Measurements from ENCODE around the gene TMED10. TPM values are rescaled to one million over a fixed set of nuclear protein-coding genes. Genes with fewer than 3 reads are reported as not detected.
"Not testable (repeated sequence)": the region's sequence is repeated elsewhere in the genome, so short reads cannot be mapped to it uniquely, and the experiment has no call there.

The TMED10 gene
- total RNA-seq, 1 experiment from 2014 or later: 159 TPM

- no peak for DNase-seq (ENCODE audit: low spot score)
Measured at GRCh38 chr14:75191100-75191499, 14.7 kb upstream of the TMED10 start.

GRCh38 chr14:75190023-75190422 lies 13.6 kb upstream of the TMED10 start:
- DNase-seq (ENCODE audit: low spot score): no peak

GRCh38 chr14:75188520-75189268 lies 12.3 kb upstream of the TMED10 start:
- no peak for DNase-seq (ENCODE audit: low spot score)

DNA sequence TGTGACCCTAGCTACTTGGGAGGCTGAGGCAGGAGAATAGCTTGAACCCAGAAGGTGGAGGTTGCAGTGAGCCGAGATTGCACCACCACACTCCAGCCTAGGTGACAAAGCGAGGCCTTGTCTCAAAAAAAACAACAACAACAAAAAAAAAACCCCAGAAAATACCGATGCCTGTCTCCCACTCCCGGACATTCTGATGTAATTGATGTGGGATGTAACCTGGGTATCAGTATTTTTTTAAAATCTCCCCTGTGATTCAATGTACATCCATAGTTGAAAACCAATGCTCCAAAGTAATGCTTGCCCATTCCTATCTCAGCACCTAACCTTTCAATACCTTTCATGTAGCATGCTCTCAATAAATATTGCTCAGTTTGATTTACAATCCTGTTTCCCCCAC lies 11.7 kb upstream of the TMED10 start:
- DNase-seq (ENCODE audit: low spot score): no peak

GRCh38 chr14:75186953-75187352 lies 10.5 kb upstream of the TMED10 start:
- no peak for DNase-seq (ENCODE audit: low spot score)

DNA sequence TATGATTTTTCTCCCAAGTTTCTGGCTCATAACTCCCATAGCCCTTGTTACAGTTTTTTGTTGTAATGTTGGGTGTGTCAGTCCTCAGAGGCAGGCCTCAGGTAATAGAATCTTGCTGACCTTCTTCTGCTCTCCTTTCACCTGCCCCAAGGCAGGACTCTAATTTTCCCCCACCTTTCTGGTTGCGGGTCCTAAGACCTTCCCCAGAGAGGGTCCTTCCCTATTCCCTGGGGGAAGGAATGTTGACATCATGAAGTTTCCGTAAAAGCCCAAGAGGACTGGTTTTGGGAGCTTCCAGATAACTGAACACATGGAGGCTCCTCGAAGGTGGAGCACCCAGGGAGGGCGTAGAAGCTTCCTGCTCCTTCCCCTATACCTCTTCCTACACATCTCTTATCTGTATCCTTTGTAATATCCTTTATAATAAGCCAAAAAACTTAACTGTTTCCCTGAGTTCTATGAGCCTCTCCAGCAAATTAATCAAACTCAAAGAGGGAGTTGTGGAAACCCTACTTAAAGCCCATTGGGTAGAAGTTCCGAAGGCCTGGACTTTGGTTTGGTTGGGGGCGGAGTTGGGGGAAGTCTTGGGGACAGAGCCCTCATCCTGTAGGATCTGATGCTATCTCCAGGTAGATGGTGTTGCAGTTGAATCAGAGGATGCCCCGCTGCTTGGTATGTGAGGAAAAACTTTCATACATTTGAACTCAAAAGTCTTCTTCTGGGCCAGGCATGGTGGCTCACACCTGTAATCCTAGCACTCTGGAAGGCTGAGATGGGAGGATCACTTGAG lies 9.0 kb upstream of the TMED10 start:
- no peak for DNase-seq (ENCODE audit: low spot score)

GRCh38 chr14:75184492-75184891 lies 8.1 kb upstream of the TMED10 start:
- DNase-seq (ENCODE audit: low spot score): no peak

- no peak for DNase-seq (ENCODE audit: low spot score)
Measured at GRCh38 chr14:75184039-75184438, 7.6 kb upstream of the TMED10 start.

GRCh38 chr14:75183225-75183624 lies 6.8 kb upstream of the TMED10 start:
- no peak for DNase-seq (ENCODE audit: low spot score)

DNA sequence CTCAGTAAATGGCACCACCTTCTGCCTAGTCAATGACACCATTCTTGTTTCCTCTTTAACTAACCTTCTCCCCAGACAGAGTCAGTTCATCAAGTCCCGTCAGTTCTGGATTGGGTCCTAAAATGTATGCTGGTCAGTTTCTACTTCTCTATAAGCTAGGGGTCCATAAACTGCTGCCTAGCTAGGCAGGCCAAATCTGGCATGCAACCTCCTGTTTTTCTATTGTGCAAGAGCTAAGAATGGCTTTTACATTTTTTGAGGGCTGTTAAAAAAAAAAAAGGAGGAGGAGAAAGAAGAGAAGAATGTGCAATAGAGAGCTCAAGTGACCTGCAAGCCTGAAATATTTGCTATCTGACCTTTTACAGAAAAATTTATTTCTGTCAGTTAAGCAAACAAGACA lies 6.4 kb upstream of the TMED10 start:
- no peak for DNase-seq (ENCODE audit: low spot score)

GRCh38 chr14:75182163-75182562 lies 5.8 kb upstream of the TMED10 start:
- not testable (repeated sequence) for DNase-seq (ENCODE audit: low spot score)

GRCh38 chr14:75181293-75182062 lies 5.1 kb upstream of the TMED10 start:
- DNase-seq (ENCODE audit: low spot score): no peak

DNA sequence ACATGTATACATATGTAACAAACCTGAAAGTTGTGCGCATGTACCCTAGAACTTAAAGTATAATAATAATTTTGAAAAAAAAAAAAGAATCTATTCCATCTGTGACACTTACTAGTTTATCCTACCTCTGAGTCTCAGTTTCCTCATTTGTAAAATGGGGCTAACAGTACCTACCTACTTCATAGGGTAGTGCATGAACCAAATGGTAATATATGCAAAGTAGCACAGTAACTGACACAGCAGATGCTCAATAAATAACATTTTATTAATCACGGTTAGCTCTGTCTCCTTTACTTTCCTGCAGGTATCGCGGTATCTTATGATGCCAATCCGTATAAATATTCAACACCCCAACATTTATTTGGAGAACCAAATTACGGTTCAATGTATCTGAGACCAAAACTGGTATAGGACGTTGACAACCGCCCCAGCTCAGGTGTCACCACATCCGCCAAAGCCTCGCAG lies 703 bp downstream of the TMED10 start:
- peak; percentile 14 for DNase-seq (ENCODE audit: low spot score)

DNA sequence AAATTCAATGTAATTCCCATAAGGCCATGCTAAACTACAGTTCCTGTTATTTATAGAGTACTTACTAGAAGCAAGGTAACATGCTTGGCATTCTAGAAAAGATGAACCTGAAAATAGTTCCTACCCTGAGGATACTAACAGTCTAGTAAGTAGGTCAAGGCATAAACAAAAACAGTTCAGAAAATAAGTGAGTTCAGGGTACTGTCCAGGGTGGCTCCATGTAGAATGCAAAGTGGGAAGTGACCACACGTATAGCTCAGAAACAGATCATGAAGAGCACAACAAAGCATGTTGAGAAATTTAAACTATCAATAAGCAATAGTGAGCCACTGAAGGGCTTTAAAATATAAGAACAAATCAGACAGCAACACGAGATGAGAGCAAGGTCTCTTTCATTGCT lies 2.3 kb downstream of the TMED10 start:
- DNase-seq (ENCODE audit: low spot score): no peak

DNA sequence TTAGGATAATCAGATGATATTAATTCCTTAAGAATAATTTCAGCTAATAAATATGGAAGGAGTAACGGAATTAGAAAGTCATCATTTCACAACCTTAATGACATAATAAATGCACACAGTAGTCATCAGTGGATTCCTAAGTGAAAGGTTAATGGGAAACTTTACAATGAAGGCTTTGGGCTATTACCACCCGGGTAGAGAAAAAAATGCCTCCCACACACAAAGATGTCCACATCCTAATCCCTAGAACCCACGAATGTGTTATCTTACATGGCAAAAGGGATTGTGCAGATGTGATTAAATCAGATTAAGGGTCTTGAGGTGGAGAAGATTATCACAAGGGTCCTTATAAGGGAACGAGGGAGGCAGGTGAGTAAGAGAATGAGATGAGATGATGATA lies 5.6 kb downstream of the TMED10 start:
- DNase-seq (ENCODE audit: low spot score): no peak

GRCh38 chr14:75168586-75169335 lies 7.7 kb downstream of the TMED10 start:
- DNase-seq (ENCODE audit: low spot score): no peak

GRCh38 chr14:75167325-75167724 lies 9.1 kb downstream of the TMED10 start:
- DNase-seq (ENCODE audit: low spot score): no peak

- no peak for DNase-seq (ENCODE audit: low spot score)
Measured at GRCh38 chr14:75165586-75166391, 10.6 kb downstream of the TMED10 start.

- no peak for DNase-seq (ENCODE audit: low spot score)
Measured at GRCh38 chr14:75164809-75165208, 11.6 kb downstream of the TMED10 start.

DNA sequence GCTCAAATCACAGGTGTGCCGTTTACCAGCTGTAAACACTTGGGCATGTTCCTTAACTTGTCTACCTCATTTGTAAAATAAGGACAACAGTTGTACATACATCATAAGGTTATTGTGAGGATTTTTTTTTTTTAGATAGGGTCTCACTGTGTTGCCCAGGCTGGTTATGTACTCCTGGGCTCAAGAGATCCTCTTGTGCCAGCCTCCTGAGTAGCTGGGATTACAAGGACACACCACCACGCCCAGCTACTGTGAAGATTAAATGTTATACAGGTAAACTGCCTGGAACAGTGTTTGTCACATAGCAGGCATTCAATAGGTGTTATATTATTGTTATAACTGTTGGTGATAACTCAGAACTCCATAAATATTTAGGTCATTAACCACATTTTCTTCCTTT lies 12.7 kb downstream of the TMED10 start:
- no peak for DNase-seq (ENCODE audit: low spot score)

DNA sequence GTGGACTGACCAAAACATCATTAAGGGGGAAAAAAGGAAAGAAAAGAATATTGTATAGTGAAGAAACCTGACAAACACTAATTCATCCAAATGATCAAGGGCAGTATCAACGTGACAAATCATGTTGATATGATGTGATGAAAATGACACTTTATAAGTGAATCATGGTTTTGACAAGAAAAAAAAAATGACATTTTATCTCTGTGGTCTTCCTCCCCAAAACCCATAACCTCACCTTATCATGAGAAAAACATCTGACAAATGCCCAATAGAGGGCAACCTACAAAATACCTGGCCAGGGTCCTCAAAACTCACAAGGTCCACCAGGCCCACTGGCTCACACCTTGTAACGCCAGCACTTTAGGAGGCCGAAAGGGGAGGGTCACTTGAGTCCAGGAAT lies 13.8 kb downstream of the TMED10 start:
- no peak for DNase-seq (ENCODE audit: low spot score)

All from A172 (cell line).